D721Med (cell line): ENCODE measurements around the gene SRPX.

ENCODE experiments used
- DNase-seq: peaks from one replicate; pipeline ENCODE4 v3.0.0; 2011; ENCODE audit warnings: low spot score; ENCODE audit not compliant: insufficient read length
- FAIRE-seq: peaks from 2 replicates; lab custom pipeline; 2011; peaks lifted over from hg19 to GRCh38; lab: Jason Lieb, UNC
- TF ChIP-seq, protein P1 (sequence below): IDR thresholded peaks from 2 replicates; pipeline ENCODE4 v1.5.1; 2012; ENCODE audit warnings: mild to moderate bottlenecking, control low read depth; ENCODE audit not compliant: insufficient read depth; ENCODE audit errors: missing control alignments

The SRPX gene

GRCh38 chrX:38247051-38247450 lies 26.4 kb upstream of the SRPX start:
- FAIRE-seq (no peak), DNase-seq (no peak)
- TF ChIP-seq, protein P1, sequence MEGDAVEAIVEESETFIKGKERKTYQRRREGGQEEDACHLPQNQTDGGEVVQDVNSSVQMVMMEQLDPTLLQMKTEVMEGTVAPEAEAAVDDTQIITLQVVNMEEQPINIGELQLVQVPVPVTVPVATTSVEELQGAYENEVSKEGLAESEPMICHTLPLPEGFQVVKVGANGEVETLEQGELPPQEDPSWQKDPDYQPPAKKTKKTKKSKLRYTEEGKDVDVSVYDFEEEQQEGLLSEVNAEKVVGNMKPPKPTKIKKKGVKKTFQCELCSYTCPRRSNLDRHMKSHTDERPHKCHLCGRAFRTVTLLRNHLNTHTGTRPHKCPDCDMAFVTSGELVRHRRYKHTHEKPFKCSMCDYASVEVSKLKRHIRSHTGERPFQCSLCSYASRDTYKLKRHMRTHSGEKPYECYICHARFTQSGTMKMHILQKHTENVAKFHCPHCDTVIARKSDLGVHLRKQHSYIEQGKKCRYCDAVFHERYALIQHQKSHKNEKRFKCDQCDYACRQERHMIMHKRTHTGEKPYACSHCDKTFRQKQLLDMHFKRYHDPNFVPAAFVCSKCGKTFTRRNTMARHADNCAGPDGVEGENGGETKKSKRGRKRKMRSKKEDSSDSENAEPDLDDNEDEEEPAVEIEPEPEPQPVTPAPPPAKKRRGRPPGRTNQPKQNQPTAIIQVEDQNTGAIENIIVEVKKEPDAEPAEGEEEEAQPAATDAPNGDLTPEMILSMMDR, result no peak

DNA sequence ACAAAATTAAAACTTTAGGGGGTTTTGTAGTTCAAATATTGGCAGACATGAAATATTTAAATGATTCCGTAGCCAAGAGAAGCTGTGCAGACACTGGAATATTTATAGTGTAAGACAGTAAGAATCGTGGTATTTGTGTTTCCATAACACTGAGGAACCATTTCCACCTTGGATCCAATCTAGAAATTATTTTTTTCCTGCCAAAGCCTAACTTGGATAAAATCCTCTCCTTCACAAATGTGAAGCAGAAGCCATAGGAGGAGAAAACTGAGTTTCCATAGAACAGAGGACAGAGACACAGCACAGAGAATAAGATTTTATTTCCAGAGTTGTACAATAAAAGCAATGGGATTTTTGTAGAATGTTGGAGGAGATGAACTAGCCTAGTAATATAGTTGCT lies 19.9 kb upstream of the SRPX start:
- TF ChIP-seq, protein P1, result no peak
- DNase-seq (no peak), FAIRE-seq (no peak)

- FAIRE-seq, result no peak
- TF ChIP-seq, protein P1, result no peak
- DNase-seq, result no peak
These were observed 16.4 kb upstream of the SRPX start for GRCh38 chrX:38236901-38237615.

DNA sequence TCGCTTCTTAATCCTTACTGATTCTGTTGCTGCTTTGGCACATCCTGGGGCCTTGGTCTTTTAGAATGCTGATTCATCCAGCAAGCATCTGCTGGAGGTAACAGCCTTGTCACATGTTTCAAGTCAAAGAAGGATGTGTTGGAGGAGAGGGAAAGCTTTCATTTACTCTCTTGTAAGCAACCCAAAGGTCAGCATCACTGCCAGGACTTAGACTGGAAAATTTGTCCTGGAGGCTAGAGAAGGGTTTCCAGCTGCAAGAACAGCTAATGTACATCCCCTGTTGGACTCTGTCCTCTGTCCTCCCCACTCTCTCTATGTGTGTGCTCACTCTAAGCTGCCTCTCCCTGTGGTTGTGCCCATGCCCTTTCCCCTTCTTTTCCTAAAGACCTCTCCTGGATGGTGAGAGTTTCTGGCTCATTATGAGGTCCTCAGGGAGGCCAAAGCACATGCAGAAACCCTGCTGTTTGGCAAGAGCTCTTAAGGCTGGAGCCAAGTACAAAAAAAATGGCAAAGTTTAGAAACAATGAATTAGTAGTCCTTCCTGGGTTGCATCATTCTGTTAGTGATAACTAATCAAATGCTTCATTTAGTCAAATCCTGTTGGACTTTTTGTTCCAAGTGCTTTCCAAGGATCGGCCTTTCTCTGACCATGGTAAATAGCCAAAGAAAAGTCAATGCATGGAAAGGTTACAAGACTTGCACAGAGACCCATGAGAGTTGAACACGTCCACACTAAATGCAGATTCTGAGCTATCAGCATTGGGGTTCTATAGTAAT lies 13.4 kb upstream of the SRPX start:
- TF ChIP-seq, protein P1, result no peak
- FAIRE-seq (no peak), DNase-seq (no peak)

DNA sequence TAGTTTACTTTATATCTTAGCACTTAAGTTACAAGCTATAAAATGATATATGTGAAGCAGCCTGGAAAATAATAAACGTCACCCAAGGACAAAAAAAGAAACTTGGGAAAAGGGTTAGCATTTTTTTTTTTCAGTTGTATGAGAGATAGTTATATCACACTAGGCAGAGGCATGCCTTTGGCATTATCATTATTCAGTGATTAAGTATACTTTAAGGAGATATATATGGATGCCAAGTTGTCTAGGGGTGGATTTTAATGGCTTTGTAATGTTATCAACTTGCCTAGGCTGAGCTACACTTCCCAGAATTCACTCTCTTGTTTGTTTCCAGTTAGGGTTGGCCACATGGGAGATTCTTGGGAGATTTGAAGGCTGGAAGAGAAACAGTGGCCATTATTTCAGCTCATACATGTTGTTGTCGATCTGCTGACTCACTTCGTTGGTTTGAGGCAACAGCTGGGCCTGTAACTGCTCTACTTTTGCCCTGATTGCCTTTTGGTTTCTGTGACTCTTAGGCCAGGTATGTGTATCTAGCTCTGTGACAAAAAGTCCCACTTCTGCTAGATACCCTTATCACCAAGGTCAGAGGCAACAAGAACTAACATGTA lies 11.5 kb upstream of the SRPX start:
- TF ChIP-seq, protein P1, result no peak
- no peak for FAIRE-seq
- DNase-seq, result no peak

DNA sequence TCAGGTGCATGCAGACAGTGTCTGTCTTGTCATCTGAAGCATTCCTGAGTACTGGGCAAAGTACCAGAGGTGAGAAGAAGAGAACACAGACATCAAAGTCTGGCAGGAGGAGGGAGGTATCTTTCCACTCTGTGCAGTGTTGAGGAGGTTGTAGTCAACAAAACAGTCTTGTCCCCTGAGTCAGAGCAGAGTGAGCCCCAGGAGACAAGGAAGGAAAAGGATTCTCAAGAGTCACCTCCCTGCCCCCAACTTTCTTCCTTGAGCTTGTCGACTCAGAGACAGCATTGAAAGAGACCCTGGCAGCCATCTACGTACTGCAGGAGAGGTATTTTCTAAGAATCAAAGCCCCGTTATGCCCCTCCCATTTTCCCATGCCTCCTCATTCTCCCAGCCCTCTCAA lies 4.4 kb upstream of the SRPX start:
- DNase-seq (no peak), FAIRE-seq (no peak)
- TF ChIP-seq, protein P1, result no peak
